Measurements from ENCODE around the gene C4orf50. TPM values are rescaled to one million over a fixed set of nuclear protein-coding genes. Genes with fewer than 3 reads are reported as not detected.

The C4orf50 gene
- total and polyA plus RNA-seq, 2 experiments from 2014 or later = 0.06 to 0.31 TPM

DNA sequence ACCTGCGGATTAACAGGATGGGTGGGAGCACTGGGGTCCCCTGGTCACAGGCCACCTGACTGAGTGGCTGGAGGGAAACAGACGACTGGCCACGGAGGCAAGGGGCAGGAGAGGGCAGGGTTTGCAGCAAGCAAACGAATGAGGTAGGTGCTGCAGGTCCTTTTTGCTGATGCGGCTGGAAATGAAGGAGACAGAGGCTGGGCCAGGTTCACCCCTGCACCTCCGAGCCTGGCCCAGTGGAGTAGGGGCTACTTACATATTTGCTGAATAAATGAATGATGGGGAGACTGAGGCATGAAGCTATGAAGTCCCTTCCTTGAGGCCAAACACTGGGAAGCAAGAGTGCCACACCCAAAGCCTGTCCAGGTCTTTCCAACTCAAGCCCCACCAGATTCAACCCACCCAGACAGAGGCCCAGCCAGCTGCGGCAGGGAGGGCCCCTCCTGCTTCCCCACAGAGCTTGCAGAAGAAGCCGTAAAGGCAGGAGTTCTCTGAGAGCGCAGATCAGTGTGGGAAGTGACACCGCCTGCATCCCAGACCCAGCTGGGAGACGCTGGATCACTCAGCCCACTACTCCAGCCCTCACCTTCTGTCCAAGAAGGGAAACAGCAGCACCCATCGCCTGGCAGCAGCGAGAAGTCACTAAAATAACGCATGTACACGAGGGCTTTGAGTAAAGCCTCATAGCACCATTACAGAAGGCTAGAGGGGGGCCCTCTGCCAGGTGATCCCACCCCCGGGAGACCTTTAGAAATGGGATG is 36.1 kb upstream of the C4orf50 start:
- Histone ChIP-seq H4K20me1 (replicated peaks; ENCODE audit: insufficient read depth) (no peaks in the 10 kb centered on the region), H3K4me2 (no peak overlapping the region), H3K4me1 (ENCODE audit: insufficient read depth) (no peaks in the 10 kb centered on the region), H3K36me3 (ENCODE audit: insufficient read depth) (no peaks in the 10 kb centered on the region; the same call in 1 of the 2 replicates), H3K27me3 (ENCODE audit: insufficient read depth) (no peaks in the 10 kb centered on the region), H3K79me2 (replicated peaks; ENCODE audit: insufficient read depth) (no peaks in the 10 kb centered on the region), H3K9me2 (ENCODE audit: insufficient read depth) (no peaks in the 10 kb centered on the region), H2AFZ (no peak overlapping the region), H3F3A (replicated peaks; ENCODE audit: low read depth) (no peaks in the 10 kb centered on the region), H3K4me3 (no peak overlapping the region), H3K27ac (ENCODE audit: low read depth) (no peak overlapping the region)
- ATAC-seq = peak; percentile 49; the same call in 2 of the 3 replicates
- H3K27me3 Mint-ChIP-seq (ENCODE audit: insufficient read depth, low read depth, poor library complexity) = peaks cover 1% of the 10 kb centered on the region
- DNase-seq (ENCODE audit: low spot score) = no peak
- no peak overlapping the region for H3K27ac Mint-ChIP-seq
- TF ChIP-seq, protein P1, sequence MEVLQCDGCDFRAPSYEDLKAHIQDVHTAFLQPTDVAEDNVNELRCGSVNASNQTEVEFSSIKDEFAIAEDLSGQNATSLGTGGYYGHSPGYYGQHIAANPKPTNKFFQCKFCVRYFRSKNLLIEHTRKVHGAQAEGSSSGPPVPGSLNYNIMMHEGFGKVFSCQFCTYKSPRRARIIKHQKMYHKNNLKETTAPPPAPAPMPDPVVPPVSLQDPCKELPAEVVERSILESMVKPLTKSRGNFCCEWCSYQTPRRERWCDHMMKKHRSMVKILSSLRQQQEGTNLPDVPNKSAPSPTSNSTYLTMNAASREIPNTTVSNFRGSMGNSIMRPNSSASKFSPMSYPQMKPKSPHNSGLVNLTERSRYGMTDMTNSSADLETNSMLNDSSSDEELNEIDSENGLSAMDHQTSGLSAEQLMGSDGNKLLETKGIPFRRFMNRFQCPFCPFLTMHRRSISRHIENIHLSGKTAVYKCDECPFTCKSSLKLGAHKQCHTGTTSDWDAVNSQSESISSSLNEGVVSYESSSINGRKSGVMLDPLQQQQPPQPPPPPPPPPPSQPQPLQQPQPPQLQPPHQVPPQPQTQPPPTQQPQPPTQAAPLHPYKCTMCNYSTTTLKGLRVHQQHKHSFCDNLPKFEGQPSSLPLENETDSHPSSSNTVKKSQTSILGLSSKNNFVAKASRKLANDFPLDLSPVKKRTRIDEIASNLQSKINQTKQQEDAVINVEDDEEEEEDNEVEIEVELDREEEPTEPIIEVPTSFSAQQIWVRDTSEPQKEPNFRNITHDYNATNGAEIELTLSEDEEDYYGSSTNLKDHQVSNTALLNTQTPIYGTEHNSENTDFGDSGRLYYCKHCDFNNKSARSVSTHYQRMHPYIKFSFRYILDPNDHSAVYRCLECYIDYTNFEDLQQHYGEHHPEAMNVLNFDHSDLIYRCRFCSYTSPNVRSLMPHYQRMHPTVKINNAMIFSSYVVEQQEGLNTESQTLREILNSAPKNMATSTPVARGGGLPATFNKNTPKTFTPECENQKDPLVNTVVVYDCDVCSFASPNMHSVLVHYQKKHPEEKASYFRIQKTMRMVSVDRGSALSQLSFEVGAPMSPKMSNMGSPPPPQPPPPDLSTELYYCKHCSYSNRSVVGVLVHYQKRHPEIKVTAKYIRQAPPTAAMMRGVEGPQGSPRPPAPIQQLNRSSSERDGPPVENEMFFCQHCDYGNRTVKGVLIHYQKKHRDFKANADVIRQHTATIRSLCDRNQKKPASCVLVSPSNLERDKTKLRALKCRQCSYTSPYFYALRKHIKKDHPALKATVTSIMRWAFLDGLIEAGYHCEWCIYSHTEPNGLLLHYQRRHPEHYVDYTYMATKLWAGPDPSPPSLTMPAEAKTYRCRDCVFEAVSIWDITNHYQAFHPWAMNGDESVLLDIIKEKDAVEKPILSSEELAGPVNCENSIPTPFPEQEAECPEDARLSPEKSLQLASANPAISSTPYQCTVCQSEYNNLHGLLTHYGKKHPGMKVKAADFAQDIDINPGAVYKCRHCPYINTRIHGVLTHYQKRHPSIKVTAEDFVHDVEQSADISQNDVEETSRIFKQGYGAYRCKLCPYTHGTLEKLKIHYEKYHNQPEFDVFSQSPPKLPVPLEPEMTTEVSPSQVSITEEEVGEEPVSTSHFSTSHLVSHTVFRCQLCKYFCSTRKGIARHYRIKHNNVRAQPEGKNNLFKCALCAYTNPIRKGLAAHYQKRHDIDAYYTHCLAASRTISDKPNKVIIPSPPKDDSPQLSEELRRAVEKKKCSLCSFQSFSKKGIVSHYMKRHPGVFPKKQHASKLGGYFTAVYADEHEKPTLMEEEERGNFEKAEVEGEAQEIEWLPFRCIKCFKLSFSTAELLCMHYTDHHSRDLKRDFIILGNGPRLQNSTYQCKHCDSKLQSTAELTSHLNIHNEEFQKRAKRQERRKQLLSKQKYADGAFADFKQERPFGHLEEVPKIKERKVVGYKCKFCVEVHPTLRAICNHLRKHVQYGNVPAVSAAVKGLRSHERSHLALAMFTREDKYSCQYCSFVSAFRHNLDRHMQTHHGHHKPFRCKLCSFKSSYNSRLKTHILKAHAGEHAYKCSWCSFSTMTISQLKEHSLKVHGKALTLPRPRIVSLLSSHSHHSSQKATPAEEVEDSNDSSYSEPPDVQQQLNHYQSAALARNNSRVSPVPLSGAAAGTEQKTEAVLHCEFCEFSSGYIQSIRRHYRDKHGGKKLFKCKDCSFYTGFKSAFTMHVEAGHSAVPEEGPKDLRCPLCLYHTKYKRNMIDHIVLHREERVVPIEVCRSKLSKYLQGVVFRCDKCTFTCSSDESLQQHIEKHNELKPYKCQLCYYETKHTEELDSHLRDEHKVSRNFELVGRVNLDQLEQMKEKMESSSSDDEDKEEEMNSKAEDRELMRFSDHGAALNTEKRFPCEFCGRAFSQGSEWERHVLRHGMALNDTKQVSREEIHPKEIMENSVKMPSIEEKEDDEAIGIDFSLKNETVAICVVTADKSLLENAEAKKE (CRISPR knock-in tag; IDR thresholded peaks at IDR 0.05) = no peak
- TF ChIP-seq EZH2phosphoT487 (IDR thresholded peaks at IDR 0.05; ENCODE audit: unreplicated experiment) (no peak), JUNB (IDR thresholded peaks at IDR 0.05; ENCODE audit: unreplicated experiment) (no peak), ZNF114 (CRISPR knock-in tag; IDR thresholded peaks at IDR 0.05) (no peak)
- no peak overlapping the region for H3K4me3 Mint-ChIP-seq
- peaks cover 24% of the 10 kb centered on the region for H3K9me3 Mint-ChIP-seq
- peaks cover 4% of the 10 kb centered on the region; the same call in 1 of the 3 replicates for H3K4me1 Mint-ChIP-seq
- H3K36me3 Mint-ChIP-seq (ENCODE audit: low read depth) = peaks cover 24% of the 10 kb centered on the region

DNA sequence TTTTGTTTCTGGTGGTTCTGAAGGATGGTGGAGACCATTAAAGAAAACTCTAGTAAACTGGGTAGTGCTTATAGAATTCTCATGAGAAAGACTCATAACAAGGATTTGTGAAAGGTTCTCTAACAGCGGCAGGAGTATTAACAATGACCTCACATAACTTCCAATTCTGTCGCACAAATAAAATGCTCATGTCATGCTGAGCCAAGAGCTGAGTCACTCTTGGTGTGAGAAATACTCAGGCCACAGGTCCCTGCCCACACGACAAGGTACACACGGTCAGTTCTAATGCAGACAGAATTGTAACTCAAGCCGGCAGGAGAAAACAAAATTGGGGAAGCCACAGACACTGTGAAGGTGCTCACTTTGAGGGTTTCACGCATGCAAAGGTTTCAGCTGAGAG is 34.4 kb upstream of the C4orf50 start:
- ATAC-seq (no peak), DNase-seq (ENCODE audit: low spot score) (no peak)
- Histone ChIP-seq H2AFZ (no peak overlapping the region), H3F3A (replicated peaks; ENCODE audit: low read depth) (no peaks in the 10 kb centered on the region), H3K4me3 (no peak overlapping the region), H3K9me2 (ENCODE audit: insufficient read depth) (no peaks in the 10 kb centered on the region), H3K36me3 (ENCODE audit: insufficient read depth) (no peaks in the 10 kb centered on the region), H4K20me1 (replicated peaks; ENCODE audit: insufficient read depth) (no peaks in the 10 kb centered on the region), H3K27ac (ENCODE audit: low read depth) (no peak overlapping the region), H3K79me2 (replicated peaks; ENCODE audit: insufficient read depth) (no peaks in the 10 kb centered on the region), H3K4me2 (no peak overlapping the region), H3K4me1 (ENCODE audit: insufficient read depth) (no peaks in the 10 kb centered on the region), H3K27me3 (ENCODE audit: insufficient read depth) (no peaks in the 10 kb centered on the region)
- peak overlapping the region; percentile 63 for H3K27ac Mint-ChIP-seq
- H3K4me1 Mint-ChIP-seq = peaks cover 4% of the 10 kb centered on the region; the same call in 1 of the 3 replicates
- peaks cover 8% of the 10 kb centered on the region for H3K36me3 Mint-ChIP-seq (ENCODE audit: low read depth)
- no peaks in the 10 kb centered on the region for H3K27me3 Mint-ChIP-seq (ENCODE audit: insufficient read depth, low read depth, poor library complexity)
- peaks cover 8% of the 10 kb centered on the region for H3K9me3 Mint-ChIP-seq
- no peak overlapping the region for H3K4me3 Mint-ChIP-seq
- TF ChIP-seq EZH2phosphoT487 (IDR thresholded peaks at IDR 0.05; ENCODE audit: unreplicated experiment) (no peak), EZH2 (IDR thresholded peaks at IDR 0.05; ENCODE audit: low read depth, unreplicated experiment) (no peak), POLR2AphosphoS5 (IDR thresholded peaks at IDR 0.05; ENCODE audit: low read depth) (no peak), CREB1 (CRISPR knock-in tag; IDR thresholded peaks at IDR 0.05; ENCODE audit: low read depth) (no peak), NANOG (IDR thresholded peaks at IDR 0.05; ENCODE audit: borderline replicate concordance) (no peak)
- TF ChIP-seq, protein P2, sequence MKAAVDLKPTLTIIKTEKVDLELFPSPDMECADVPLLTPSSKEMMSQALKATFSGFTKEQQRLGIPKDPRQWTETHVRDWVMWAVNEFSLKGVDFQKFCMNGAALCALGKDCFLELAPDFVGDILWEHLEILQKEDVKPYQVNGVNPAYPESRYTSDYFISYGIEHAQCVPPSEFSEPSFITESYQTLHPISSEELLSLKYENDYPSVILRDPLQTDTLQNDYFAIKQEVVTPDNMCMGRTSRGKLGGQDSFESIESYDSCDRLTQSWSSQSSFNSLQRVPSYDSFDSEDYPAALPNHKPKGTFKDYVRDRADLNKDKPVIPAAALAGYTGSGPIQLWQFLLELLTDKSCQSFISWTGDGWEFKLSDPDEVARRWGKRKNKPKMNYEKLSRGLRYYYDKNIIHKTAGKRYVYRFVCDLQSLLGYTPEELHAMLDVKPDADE (IDR thresholded peaks at IDR 0.05) = no peak

Data from GM23338 (cell line).